NCI-H524 (cell line): ENCODE results near the gene NFKBIB.
"Not testable (repeated sequence)": the region's sequence is repeated elsewhere in the genome, so short reads cannot be mapped to it uniquely, and the experiment has no call there.

Experiments used
- DNase-seq, 2 experiments: peaks; one replicate each; lab custom pipeline; 2025; lab: John Stamatoyannopoulos, UW

Gene NFKBIB

DNA sequence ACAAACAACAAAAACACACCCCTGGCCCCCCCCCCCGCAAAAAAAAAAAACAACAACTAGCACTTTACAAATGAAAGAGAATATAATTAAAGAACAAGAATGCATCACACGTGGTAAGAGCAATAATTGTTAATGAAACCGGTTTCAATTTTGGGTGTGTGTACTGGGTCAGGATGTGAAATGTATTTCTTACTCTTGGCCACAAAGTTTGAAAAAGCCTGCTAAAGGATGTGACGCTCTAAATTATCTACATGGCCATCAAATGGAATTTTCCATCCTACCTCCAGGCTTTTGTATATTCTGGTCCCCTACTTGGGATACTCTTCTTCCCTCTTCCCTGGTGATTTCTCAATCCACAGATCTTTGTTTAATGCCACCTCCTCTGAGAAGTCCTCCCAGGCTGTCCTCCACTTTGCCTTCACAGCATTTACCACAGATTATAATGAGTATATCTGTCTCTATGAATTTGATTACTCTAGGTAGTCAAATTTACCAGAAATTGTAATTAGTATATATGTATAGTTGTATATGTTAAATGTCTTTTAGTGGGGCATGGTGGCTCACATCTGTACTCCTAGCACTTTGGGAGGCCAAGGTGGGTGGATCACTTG lies 28.7 kb downstream of the NFKBIB start:
- DNase-seq, result no peak

GRCh38 chr19:38929929-38930775 lies 30.4 kb downstream of the NFKBIB start, which contains the start of gene SARS2:
Gene SARS2, minus strand, starts transcription at chr19:38930763. Its CDS starts 27 bp downstream, at chr19:38930736.
- DNase-seq, result peak; percentile 95 to 96

GRCh38 chr19:38930776-38931520 lies 31.2 kb downstream of the NFKBIB start, which contains the start of gene MRPS12:
Gene MRPS12, plus strand, starts transcription at chr19:38930944. Its CDS starts 351 bp downstream, at chr19:38931295.
- peak; percentile 100 for DNase-seq

- DNase-seq, result no peak
Observed at GRCh38 chr19:38931521-38931793, 31.7 kb downstream of the NFKBIB start.

DNA sequence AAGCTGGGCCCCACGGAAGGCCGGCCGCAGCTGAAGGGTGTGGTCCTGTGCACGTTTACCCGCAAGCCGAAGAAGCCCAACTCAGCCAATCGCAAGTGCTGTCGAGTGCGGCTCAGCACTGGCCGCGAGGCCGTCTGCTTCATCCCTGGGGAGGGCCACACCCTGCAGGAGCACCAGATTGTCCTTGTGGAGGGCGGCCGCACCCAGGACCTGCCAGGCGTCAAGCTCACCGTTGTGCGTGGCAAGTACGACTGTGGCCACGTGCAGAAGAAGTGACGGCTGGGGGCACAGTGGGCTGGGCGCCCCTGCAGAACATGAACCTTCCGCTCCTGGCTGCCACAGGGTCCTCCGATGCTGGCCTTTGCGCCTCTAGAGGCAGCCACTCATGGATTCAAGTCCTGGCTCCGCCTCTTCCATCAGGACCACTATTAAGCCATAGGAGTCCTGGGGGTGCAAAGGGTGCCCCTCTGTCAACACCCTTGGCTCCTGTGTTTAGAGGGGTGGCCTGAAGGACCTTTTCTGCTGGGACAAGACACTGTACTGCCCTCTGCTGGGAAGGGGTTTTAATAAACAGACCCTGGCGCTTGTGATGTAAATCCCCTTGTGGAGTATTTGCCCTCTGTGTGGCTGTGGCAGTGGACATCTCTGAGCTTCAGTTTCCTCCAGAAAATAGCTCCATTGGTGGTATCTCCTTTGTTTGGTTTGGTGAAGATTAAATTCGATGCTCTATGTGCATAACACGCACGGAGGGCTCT lies 32.8 kb downstream of the NFKBIB start:
- DNase-seq, result peak; percentile 31 to 64

DNA sequence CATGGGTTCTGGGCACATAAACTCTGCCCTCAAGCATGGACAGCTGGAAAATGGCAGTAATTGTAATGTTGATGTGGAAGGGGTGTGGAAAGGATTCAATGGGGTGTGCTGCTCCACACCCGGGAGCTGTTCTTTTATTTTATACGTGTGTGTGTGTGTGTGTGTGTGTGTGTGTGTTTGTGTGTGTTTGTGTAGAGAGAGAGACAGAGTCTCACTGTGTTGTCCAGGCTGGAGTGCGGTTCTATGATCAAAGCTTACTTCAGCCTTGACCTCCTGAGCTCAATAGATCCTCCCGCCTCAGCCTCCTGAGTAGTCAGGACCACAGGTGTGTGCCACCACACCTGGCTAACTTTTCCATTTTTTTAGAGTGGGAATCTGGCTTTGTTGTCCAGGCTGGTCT lies 33.8 kb downstream of the NFKBIB start:
- DNase-seq, result no peak

DNA sequence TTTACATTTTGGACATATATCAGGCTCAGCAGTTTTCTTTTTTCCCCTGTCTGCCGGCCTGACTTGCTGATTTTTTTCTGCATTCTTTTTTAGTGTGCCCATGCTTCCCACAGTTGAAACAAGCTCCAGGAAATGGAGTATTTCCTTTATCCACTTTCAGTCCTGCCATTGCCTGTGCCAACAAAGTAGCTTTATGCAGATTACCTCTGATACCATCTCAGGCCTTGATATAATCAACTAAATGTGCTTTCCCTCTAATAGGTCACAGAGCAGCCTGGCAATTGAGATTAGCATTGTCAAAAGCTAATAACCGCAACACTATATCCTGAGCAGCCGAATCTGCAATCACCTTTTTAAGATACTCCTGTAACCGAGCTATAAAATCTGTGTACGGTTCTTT lies 40.2 kb downstream of the NFKBIB start:
- DNase-seq, result no peak

DNA sequence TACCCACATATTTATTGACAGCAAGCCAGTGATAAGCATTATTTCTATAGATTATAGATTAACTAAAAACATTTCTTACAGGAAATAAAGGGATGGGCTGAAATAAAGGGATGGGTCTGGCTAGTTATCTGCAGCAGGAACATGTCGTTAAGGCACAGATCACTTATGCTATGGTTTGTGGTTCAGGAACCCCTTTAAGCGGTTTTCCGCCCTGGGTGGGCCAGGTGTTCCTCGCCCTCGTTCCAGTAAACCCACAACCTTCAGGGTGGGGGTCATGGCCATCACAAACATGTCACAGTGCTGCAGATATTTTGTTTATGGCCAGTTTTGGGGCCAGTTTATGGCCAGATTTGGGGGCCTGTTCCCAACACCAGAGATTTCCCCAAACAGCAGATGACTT lies 41.7 kb downstream of the NFKBIB start:
- DNase-seq, result not testable (repeated sequence)

GRCh38 chr19:38941979-38942378 lies 42.2 kb downstream of the NFKBIB start:
- no peak for DNase-seq

- DNase-seq, result no peak
Observed at GRCh38 chr19:38942471-38943181, 42.9 kb downstream of the NFKBIB start.

GRCh38 chr19:38944981-38945506 lies 45.3 kb downstream of the NFKBIB start:
- no peak for DNase-seq

- DNase-seq, result no peak
Observed at GRCh38 chr19:38945562-38946228, 45.9 kb downstream of the NFKBIB start.

DNA sequence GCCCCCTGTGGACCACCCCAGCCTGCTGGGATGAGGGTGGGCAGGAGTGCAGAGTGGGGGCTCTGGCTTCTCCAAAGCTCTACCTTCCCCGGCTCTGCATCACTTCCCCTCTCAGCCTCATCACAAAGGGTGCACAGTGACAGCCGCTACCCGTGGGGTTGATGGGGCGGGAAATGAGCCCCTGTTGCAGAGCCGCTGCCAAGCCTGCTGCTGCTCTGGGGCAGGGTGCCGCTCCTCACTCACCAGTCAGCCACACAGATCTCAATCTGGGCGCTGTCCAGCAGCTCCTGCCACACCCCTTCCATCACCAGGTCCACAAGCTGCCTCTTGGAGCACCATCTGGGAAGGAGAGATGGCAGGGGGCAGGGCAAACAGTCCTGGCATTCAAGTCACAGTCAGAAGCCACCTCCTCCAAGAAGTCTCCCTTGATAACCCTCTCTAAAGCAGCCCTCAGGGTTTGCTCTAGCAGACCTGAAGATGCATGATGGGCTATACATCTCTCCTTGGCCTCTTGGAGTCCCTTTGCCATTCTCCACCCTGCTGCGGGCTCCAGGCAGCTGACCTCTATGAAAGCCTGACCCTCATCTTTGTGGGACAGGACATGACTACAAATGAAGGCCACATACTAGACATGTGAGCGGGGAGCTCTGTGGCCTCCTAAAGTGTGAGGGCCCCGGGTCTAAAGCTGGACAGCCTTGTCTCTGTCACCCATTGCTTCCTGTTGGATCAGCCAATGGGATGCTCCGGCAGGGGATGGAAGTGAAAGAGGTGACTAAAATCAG lies 46.7 kb downstream of the NFKBIB start:
- DNase-seq, result no peak

DNA sequence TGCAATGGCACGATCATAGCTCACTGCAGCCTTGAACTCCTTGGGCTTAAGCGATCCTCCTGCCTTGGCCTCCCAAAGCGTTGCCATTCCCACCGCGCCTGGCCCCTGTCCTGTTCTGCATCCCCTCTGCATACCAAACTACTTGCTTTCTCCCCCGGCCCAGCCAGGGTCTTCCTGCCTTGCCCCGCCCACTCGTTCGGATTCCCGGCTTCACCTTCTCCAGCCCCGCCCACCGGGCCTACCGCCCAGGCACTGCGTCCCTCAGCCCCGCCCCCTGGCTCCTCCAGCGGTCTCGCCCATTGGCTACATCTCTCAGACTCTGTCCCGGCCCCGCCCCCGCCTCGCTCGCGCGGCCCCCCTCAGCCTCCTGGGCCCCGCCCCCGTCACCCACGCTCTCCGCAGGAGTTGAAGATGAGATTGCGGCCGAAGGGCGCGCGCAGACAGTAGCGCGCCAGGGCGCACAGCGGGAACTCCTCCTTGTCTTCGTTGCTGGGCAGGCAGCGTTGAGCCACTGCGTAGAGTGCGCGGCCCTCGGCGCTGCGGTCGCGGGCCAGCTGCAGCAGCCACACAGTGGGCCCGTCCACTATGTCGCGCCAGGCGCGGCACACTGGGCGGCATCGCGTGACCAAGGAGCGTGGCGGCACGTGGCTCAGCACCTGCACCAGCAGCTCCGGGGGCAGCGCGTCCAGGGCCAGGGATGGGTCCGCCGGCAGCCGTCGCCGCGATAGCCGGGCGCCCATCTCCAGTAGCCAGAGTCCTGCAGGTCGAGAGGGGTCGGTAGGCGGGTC lies 50.0 kb downstream of the NFKBIB start:
- DNase-seq, result peak; percentile 80 to 91

GRCh38 chr19:38951187-38951586 lies 51.4 kb downstream of the NFKBIB start:
- no peak for DNase-seq

- peak; percentile 76 for DNase-seq
Observed at GRCh38 chr19:38952395-38953165, 52.8 kb downstream of the NFKBIB start.

- DNase-seq, result no peak
Observed at GRCh38 chr19:38953677-38954076, 53.9 kb downstream of the NFKBIB start.

DNA sequence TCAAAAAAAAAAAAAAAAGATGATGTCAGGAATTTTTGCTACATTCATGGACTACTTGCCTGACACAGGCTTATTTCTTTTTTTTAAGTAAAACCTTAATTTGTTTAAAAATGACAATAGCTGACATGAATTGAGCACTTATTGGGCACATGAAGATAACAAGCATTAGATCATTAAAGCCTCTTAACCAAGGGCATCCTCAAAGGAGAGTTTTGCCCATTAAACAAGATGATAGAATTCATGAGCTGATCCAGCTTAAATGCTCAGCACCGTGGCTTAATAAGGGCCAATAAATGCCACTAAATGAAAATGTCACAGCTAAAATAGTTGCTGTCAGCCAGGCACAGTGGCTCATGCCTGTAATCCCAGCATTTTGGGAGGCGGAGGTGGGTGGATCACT lies 56.5 kb downstream of the NFKBIB start:
- no peak for DNase-seq
